ENCODE data around the gene ARNT2. TPM values are rescaled to one million over a fixed set of nuclear protein-coding genes. Genes with fewer than 3 reads are reported as not detected.

ARNT2 gene
- total RNA-seq, 1 donor from 2014 or later: 3.6 TPM

DNA sequence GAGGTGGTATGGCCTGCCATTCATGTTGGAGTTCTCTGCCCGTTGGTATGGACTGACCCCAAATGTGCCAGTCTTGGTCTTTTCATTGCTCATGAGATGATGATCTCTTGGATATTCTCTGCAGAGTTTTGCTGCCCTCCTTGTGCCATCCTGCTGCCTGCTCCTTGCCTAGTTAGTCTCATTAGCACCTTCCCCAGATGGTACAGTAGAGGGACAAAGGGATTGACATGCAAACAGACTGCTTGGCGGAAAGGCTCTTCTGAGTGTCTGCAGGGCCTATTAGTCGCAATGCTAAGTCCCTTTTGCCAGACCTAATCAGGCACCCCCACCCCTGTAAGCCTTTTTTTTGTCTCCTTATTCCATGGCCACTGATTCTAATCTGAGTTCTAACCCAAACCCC, 90.6 kb downstream of the ARNT2 start:
- DNase-seq: no peak
- intact Hi-C loops (cut with micrococcal nuclease): no loop called here
- Histone ChIP-seq H3K4me1 (peaks cover 2% of the 10 kb centered on the region), H3K9me3 (replicated peaks) (no peaks in the 10 kb centered on the region), H3K4me3 (no peak overlapping the region), H3K27ac (replicated peaks) (no peak overlapping the region), H3K27me3 (ENCODE audit: low read depth) (no peaks in the 10 kb centered on the region), H3K36me3 (no peaks in the 10 kb centered on the region)
- no peak for TF ChIP-seq CTCF (IDR thresholded peaks at IDR 0.05; ENCODE audit: borderline replicate concordance)

DNA sequence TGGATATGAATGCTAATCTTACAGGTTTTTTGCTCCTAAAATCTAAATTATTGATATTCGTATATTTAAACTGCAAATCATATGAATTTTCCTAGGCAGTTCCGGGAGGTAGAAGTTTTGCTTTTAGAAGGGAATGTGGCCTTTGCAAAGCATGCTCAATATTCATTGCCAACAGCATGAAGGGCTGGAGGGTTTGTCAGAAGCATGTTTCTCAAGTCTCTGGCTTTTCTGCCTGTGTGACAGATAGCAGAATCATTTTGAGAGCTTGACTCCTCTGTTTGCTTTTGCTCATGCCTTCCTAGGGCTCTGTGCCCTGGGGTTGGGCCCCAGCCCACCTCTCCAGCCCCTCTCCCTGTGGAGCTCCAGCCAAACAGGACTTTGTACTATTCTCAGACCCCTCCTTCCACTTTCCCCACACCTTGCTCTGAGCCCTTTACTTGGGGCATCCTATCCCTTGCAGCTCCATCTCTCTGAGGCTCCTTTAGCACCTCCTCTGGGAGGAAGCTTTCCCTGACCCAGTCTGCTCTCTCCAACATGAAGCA, 91.3 kb downstream of the ARNT2 start:
- Histone ChIP-seq H3K4me1 (no peaks in the 10 kb centered on the region), H3K4me3 (no peak overlapping the region), H3K27ac (replicated peaks) (no peak overlapping the region), H3K27me3 (ENCODE audit: low read depth) (no peaks in the 10 kb centered on the region), H3K9me3 (replicated peaks) (no peaks in the 10 kb centered on the region), H3K36me3 (no peaks in the 10 kb centered on the region)
- DNase-seq: no peak
- intact Hi-C loops (cut with micrococcal nuclease): no loop called here
- TF ChIP-seq CTCF (IDR thresholded peaks at IDR 0.05; ENCODE audit: borderline replicate concordance): no peak

- Histone ChIP-seq H3K9me3 (replicated peaks) (no peaks in the 10 kb centered on the region), H3K4me1 (no peaks in the 10 kb centered on the region), H3K4me3 (no peak overlapping the region), H3K36me3 (no peaks in the 10 kb centered on the region), H3K27ac (replicated peaks) (no peak overlapping the region), H3K27me3 (ENCODE audit: low read depth) (no peaks in the 10 kb centered on the region)
- DNase-seq: no peak
- intact Hi-C loops (cut with micrococcal nuclease): no loop called here
- no peak for TF ChIP-seq CTCF (IDR thresholded peaks at IDR 0.05; ENCODE audit: borderline replicate concordance)
These were observed 91.9 kb downstream of the ARNT2 start for GRCh38 chr15:80496096-80496495.

GRCh38 chr15:80497221-80497620, 93.0 kb downstream of the ARNT2 start:
- H3K27me3 ChIP-seq (ENCODE audit: low read depth): no peaks in the 10 kb centered on the region
- H3K36me3 ChIP-seq: no peaks in the 10 kb centered on the region
- no peaks in the 10 kb centered on the region for H3K9me3 ChIP-seq (replicated peaks)
- intact Hi-C loops (cut with micrococcal nuclease): no loop called here
- DNase-seq: no peak
- TF ChIP-seq CTCF (IDR thresholded peaks at IDR 0.05; ENCODE audit: borderline replicate concordance): no peak
- no peak overlapping the region for H3K4me3 ChIP-seq
- H3K27ac ChIP-seq (replicated peaks): no peak overlapping the region
- H3K4me1 ChIP-seq: peaks cover 6% of the 10 kb centered on the region

- H3K4me3 ChIP-seq: no peak overlapping the region
- peaks cover 19% of the 10 kb centered on the region for H3K4me1 ChIP-seq
- intact Hi-C loops (cut with micrococcal nuclease): no loop called here
- DNase-seq: no peak
- H3K27me3 ChIP-seq (ENCODE audit: low read depth): no peaks in the 10 kb centered on the region
- no peak for TF ChIP-seq CTCF (IDR thresholded peaks at IDR 0.05; ENCODE audit: borderline replicate concordance)
- H3K9me3 ChIP-seq (replicated peaks): no peaks in the 10 kb centered on the region
- no peak overlapping the region for H3K27ac ChIP-seq (replicated peaks)
- H3K36me3 ChIP-seq: no peaks in the 10 kb centered on the region
These were observed 94.5 kb downstream of the ARNT2 start for GRCh38 chr15:80498652-80499051.

All from left ventricle myocardium inferior (tissue), 1 donor.